SU-DHL-6 (cell line): ENCODE measurements around the gene VRTN.

Source experiments
- EZH2phosphoT487 ChIP-seq: fragments of 200-600 bp; sonication (generic), shearing (Covaris generic); conservative IDR thresholded peaks from 2 replicates; pipeline ENCODE4 v1.6.1; 2018; ENCODE audit warnings: mild to moderate bottlenecking, antibody characterized with exemption, low read length, moderate library complexity, mixed read lengths
- TF ChIP-seq, protein P1 (sequence below): fragments of 200-600 bp; sonication (generic); IDR thresholded peaks from one replicate; pipeline ENCODE4 v1.5.1; 2017; ENCODE audit warnings: antibody characterized with exemption, mild to moderate bottlenecking, low read length, moderate library complexity; ENCODE audit not compliant: insufficient read depth, poor library complexity, severe bottlenecking

DNA sequence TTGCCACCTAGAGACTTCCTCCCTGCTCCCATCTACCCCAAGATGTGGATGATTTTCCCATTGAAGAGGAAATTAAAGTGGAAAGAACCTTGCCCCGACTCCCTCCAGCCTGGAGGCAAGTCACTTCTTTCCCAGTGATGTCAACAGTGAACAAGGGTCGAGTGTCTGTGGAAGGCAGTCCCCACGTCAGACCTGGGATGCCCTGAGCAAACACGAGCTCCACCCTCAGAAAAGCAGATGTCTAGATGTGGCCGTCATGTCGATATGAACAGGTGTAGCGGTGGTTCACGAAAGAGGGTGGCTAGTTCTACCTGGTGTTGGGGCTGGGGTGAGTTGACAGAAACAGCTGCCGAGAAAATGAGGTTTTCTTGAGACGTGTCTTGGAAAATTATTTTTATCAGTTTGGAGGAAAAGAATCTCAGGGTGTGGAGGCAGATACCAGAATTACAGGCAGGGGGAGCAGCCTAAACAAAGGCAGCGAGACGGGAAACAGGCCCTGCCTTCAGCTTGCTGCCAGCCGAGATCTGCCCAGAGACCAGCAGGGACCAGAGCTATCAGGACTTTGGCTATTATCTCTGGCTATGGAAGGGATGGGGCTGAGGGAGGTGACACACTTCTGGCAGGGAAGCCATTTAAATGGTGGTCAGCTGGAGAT lies 51.9 kb downstream of the VRTN start:
- no peak for TF ChIP-seq EZH2phosphoT487
- TF ChIP-seq, protein P1, sequence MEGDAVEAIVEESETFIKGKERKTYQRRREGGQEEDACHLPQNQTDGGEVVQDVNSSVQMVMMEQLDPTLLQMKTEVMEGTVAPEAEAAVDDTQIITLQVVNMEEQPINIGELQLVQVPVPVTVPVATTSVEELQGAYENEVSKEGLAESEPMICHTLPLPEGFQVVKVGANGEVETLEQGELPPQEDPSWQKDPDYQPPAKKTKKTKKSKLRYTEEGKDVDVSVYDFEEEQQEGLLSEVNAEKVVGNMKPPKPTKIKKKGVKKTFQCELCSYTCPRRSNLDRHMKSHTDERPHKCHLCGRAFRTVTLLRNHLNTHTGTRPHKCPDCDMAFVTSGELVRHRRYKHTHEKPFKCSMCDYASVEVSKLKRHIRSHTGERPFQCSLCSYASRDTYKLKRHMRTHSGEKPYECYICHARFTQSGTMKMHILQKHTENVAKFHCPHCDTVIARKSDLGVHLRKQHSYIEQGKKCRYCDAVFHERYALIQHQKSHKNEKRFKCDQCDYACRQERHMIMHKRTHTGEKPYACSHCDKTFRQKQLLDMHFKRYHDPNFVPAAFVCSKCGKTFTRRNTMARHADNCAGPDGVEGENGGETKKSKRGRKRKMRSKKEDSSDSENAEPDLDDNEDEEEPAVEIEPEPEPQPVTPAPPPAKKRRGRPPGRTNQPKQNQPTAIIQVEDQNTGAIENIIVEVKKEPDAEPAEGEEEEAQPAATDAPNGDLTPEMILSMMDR, result no peak
